ENCODE data around the gene TEKT4.
"Not testable (repeated sequence)": the region's sequence is repeated elsewhere in the genome, so short reads cannot be mapped to it uniquely, and the experiment has no call there.

TEKT4 gene

GRCh38 chr2:94875820-94876522 lies 4.7 kb downstream of the TEKT4 start:
- DNase-seq: no peak

GRCh38 chr2:94876523-94876863 lies 5.3 kb downstream of the TEKT4 start:
- DNase-seq: no peak

GRCh38 chr2:94877129-94877528 lies 5.9 kb downstream of the TEKT4 start:
- DNase-seq: no peak

- not testable (repeated sequence) for DNase-seq
Observed at GRCh38 chr2:94878575-94878974, 7.3 kb downstream of the TEKT4 start.

- DNase-seq: no peak
Observed at GRCh38 chr2:94879314-94879981, 8.2 kb downstream of the TEKT4 start.

GRCh38 chr2:94879982-94880377 lies 8.8 kb downstream of the TEKT4 start:
- DNase-seq: no peak

GRCh38 chr2:94880507-94880906 lies 9.3 kb downstream of the TEKT4 start:
- DNase-seq: no peak

GRCh38 chr2:94881070-94881469 lies 9.8 kb downstream of the TEKT4 start:
- no peak for DNase-seq

- DNase-seq: no peak
Observed at GRCh38 chr2:94890234-94890633, 19.0 kb downstream of the TEKT4 start.

- not testable (repeated sequence) for DNase-seq
Observed at GRCh38 chr2:94895273-94895672, 24.0 kb downstream of the TEKT4 start.

GRCh38 chr2:94906976-94907375 lies 35.7 kb downstream of the TEKT4 start:
- not testable (repeated sequence) for DNase-seq

- DNase-seq: no peak
Observed at GRCh38 chr2:94923196-94923595, 52.0 kb downstream of the TEKT4 start.

- not testable (repeated sequence) for DNase-seq
Observed at GRCh38 chr2:94924999-94925398, 53.8 kb downstream of the TEKT4 start.

Measured in kidney glomerular epithelial cell (primary cell).